SK-N-SH treated with all-trans-retinoic acid at 6 μM for 48 hours (cell line): ENCODE data around the gene C6orf118.

Source experiments
- CSDC2 ChIP-seq: fragments of 250-450 bp; sonication (Bioruptor Pico); IDR thresholded peaks from 2 replicates; pipeline ENCODE4 v1.5.0; 2020; ENCODE audit warnings: mild to moderate bottlenecking, moderate library complexity
- GLIS3 ChIP-seq: fragments of 250-450 bp; sonication (Bioruptor Pico); IDR thresholded peaks from 2 replicates; pipeline ENCODE4 v1.5.0; 2020; ENCODE audit warnings: mild to moderate bottlenecking, moderate library complexity
- PPARA ChIP-seq: fragments of 250-450 bp; sonication (Bioruptor Pico); IDR thresholded peaks from 2 replicates; pipeline ENCODE4 v1.5.0; 2020; ENCODE audit warnings: mild to moderate bottlenecking, borderline replicate concordance
- SNAI2 ChIP-seq: fragments of 250-450 bp; sonication (Bioruptor Pico); IDR thresholded peaks from 2 replicates; pipeline ENCODE4 v1.5.0; 2020; ENCODE audit warnings: mild to moderate bottlenecking, moderate library complexity
- ZFP3 ChIP-seq: fragments of 250-450 bp; sonication (Bioruptor Pico); IDR thresholded peaks from 2 replicates; pipeline ENCODE4 v1.5.0; 2020; ENCODE audit warnings: mild to moderate bottlenecking, moderate library complexity
- ZFP30 ChIP-seq: fragments of 450-650 bp; formaldehyde crosslinking; IDR thresholded peaks from 2 replicates; pipeline ENCODE4 v1.5.0; 2022; ENCODE audit warnings: mild to moderate bottlenecking, moderate library complexity
- ZNF565 ChIP-seq: fragments of 450-650 bp; formaldehyde crosslinking; conservative IDR thresholded peaks from 2 replicates; pipeline ENCODE4 v1.5.0; 2020; ENCODE audit warnings: low read depth, mild to moderate bottlenecking, moderate library complexity
- ZNF70 ChIP-seq: fragments of 450-650 bp; formaldehyde crosslinking; IDR thresholded peaks from 2 replicates; pipeline ENCODE4 v1.5.0; 2020; ENCODE audit warnings: mild to moderate bottlenecking, moderate library complexity
- TF ChIP-seq, protein P1 (sequence below): fragments of 250-450 bp; sonication (Bioruptor Pico); IDR thresholded peaks from 2 replicates; pipeline ENCODE4 v1.8.0; 2020; ENCODE audit warnings: mild to moderate bottlenecking, moderate library complexity, borderline replicate concordance
- TF ChIP-seq, protein P2 (sequence below): fragments of 250-450 bp; sonication (Bioruptor Pico); IDR thresholded peaks from 2 replicates; pipeline ENCODE4 v1.5.0; 2020; ENCODE audit warnings: mild to moderate bottlenecking, moderate library complexity
- TF ChIP-seq, protein P3 (sequence below): fragments of 250-450 bp; sonication (Bioruptor Pico); IDR thresholded peaks from 2 replicates; pipeline ENCODE4 v1.8.0; 2021; ENCODE audit warnings: low read depth, mild to moderate bottlenecking, moderate library complexity, borderline replicate concordance
- TF ChIP-seq, protein P4 (sequence below): fragments of 250-450 bp; sonication (Bioruptor Pico); IDR thresholded peaks from 2 replicates; pipeline ENCODE4 v1.5.1; 2020; ENCODE audit warnings: low read depth, mild to moderate bottlenecking, moderate library complexity

DNA sequence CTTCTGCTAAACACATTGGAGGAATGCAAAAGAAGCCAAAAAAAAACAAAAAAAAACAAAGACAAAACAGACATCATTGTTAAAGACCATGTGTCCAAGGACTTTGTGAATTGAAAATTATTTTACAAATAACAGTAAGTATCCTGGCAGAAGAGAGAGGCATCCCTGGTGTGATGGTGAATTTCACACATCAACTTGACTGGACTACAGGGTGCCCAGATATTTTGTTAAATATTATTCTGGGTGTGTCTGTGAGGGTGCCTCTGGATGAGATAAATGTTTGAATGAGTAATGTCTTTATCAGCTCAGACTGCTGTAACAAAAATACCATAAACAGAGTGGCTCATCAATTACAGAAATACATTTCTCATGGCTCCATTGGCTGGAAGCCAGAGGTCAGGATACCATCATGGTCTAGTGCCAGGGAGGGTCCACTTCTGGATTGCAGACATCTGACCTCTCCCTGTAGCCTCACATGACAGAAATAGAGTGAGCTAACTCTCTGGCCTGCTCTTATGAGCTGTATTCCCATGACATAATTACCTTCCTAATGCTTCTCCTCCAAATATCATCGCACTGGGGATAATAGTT lies 12.2 kb upstream of the C6orf118 start:
- TF ChIP-seq, protein P1, sequence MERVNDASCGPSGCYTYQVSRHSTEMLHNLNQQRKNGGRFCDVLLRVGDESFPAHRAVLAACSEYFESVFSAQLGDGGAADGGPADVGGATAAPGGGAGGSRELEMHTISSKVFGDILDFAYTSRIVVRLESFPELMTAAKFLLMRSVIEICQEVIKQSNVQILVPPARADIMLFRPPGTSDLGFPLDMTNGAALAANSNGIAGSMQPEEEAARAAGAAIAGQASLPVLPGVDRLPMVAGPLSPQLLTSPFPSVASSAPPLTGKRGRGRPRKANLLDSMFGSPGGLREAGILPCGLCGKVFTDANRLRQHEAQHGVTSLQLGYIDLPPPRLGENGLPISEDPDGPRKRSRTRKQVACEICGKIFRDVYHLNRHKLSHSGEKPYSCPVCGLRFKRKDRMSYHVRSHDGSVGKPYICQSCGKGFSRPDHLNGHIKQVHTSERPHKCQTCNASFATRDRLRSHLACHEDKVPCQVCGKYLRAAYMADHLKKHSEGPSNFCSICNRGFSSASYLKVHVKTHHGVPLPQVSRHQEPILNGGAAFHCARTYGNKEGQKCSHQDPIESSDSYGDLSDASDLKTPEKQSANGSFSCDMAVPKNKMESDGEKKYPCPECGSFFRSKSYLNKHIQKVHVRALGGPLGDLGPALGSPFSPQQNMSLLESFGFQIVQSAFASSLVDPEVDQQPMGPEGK (CRISPR knock-in tag): no peak
- TF ChIP-seq ZNF565 (CRISPR knock-in tag) (no peak), ZFP3 (CRISPR knock-in tag) (no peak), ZFP30 (no peak), PPARA (no peak), ZNF70 (CRISPR knock-in tag) (no peak), GLIS3 (CRISPR knock-in tag) (no peak), SNAI2 (CRISPR knock-in tag) (no peak), CSDC2 (CRISPR knock-in tag) (no peak)
- TF ChIP-seq, protein P2, sequence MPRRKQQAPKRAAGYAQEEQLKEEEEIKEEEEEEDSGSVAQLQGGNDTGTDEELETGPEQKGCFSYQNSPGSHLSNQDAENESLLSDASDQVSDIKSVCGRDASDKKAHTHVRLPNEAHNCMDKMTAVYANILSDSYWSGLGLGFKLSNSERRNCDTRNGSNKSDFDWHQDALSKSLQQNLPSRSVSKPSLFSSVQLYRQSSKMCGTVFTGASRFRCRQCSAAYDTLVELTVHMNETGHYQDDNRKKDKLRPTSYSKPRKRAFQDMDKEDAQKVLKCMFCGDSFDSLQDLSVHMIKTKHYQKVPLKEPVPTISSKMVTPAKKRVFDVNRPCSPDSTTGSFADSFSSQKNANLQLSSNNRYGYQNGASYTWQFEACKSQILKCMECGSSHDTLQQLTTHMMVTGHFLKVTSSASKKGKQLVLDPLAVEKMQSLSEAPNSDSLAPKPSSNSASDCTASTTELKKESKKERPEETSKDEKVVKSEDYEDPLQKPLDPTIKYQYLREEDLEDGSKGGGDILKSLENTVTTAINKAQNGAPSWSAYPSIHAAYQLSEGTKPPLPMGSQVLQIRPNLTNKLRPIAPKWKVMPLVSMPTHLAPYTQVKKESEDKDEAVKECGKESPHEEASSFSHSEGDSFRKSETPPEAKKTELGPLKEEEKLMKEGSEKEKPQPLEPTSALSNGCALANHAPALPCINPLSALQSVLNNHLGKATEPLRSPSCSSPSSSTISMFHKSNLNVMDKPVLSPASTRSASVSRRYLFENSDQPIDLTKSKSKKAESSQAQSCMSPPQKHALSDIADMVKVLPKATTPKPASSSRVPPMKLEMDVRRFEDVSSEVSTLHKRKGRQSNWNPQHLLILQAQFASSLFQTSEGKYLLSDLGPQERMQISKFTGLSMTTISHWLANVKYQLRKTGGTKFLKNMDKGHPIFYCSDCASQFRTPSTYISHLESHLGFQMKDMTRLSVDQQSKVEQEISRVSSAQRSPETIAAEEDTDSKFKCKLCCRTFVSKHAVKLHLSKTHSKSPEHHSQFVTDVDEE (CRISPR knock-in tag): no peak
- TF ChIP-seq, protein P3, sequence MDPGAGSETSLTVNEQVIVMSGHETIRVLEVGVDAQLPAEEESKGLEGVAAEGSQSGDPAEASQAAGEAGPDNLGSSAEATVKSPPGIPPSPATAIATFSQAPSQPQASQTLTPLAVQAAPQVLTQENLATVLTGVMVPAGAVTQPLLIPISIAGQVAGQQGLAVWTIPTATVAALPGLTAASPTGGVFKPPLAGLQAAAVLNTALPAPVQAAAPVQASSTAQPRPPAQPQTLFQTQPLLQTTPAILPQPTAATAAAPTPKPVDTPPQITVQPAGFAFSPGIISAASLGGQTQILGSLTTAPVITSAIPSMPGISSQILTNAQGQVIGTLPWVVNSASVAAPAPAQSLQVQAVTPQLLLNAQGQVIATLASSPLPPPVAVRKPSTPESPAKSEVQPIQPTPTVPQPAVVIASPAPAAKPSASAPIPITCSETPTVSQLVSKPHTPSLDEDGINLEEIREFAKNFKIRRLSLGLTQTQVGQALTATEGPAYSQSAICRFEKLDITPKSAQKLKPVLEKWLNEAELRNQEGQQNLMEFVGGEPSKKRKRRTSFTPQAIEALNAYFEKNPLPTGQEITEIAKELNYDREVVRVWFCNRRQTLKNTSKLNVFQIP (CRISPR knock-in tag): no peak
- TF ChIP-seq, protein P4, sequence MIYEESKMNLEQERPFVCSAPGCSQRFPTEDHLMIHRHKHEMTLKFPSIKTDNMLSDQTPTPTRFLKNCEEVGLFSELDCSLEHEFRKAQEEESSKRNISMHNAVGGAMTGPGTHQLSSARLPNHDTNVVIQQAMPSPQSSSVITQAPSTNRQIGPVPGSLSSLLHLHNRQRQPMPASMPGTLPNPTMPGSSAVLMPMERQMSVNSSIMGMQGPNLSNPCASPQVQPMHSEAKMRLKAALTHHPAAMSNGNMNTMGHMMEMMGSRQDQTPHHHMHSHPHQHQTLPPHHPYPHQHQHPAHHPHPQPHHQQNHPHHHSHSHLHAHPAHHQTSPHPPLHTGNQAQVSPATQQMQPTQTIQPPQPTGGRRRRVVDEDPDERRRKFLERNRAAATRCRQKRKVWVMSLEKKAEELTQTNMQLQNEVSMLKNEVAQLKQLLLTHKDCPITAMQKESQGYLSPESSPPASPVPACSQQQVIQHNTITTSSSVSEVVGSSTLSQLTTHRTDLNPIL (CRISPR knock-in tag): no peak
